Measurements from ENCODE around the gene TTLL11.

- no peak for TF ChIP-seq YY1 (IDR thresholded peaks at IDR 0.05)
- TF ChIP-seq, protein P1, sequence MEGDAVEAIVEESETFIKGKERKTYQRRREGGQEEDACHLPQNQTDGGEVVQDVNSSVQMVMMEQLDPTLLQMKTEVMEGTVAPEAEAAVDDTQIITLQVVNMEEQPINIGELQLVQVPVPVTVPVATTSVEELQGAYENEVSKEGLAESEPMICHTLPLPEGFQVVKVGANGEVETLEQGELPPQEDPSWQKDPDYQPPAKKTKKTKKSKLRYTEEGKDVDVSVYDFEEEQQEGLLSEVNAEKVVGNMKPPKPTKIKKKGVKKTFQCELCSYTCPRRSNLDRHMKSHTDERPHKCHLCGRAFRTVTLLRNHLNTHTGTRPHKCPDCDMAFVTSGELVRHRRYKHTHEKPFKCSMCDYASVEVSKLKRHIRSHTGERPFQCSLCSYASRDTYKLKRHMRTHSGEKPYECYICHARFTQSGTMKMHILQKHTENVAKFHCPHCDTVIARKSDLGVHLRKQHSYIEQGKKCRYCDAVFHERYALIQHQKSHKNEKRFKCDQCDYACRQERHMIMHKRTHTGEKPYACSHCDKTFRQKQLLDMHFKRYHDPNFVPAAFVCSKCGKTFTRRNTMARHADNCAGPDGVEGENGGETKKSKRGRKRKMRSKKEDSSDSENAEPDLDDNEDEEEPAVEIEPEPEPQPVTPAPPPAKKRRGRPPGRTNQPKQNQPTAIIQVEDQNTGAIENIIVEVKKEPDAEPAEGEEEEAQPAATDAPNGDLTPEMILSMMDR (IDR thresholded peaks at IDR 0.05; ENCODE audit: low read depth, low read length, missing input control), result no peak
- TF ChIP-seq JUND (IDR thresholded peaks at IDR 0.05), result no peak
- no peak for TF ChIP-seq RAD21 (IDR thresholded peaks at IDR 0.05)
- TF ChIP-seq, protein P2, sequence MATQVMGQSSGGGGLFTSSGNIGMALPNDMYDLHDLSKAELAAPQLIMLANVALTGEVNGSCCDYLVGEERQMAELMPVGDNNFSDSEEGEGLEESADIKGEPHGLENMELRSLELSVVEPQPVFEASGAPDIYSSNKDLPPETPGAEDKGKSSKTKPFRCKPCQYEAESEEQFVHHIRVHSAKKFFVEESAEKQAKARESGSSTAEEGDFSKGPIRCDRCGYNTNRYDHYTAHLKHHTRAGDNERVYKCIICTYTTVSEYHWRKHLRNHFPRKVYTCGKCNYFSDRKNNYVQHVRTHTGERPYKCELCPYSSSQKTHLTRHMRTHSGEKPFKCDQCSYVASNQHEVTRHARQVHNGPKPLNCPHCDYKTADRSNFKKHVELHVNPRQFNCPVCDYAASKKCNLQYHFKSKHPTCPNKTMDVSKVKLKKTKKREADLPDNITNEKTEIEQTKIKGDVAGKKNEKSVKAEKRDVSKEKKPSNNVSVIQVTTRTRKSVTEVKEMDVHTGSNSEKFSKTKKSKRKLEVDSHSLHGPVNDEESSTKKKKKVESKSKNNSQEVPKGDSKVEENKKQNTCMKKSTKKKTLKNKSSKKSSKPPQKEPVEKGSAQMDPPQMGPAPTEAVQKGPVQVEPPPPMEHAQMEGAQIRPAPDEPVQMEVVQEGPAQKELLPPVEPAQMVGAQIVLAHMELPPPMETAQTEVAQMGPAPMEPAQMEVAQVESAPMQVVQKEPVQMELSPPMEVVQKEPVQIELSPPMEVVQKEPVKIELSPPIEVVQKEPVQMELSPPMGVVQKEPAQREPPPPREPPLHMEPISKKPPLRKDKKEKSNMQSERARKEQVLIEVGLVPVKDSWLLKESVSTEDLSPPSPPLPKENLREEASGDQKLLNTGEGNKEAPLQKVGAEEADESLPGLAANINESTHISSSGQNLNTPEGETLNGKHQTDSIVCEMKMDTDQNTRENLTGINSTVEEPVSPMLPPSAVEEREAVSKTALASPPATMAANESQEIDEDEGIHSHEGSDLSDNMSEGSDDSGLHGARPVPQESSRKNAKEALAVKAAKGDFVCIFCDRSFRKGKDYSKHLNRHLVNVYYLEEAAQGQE (IDR thresholded peaks at IDR 0.05), result no peak
- TF ChIP-seq GABPA (IDR thresholded peaks at IDR 0.05 in 1 of 2, conservative IDR thresholded peaks at IDR 0.05 in 1 of 2), result no peak
- TF ChIP-seq, protein P3, sequence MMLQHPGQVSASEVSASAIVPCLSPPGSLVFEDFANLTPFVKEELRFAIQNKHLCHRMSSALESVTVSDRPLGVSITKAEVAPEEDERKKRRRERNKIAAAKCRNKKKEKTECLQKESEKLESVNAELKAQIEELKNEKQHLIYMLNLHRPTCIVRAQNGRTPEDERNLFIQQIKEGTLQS (IDR thresholded peaks at IDR 0.05), result no peak
- TF ChIP-seq SP1 (IDR thresholded peaks at IDR 0.05), result no peak
- TF ChIP-seq, protein P4, sequence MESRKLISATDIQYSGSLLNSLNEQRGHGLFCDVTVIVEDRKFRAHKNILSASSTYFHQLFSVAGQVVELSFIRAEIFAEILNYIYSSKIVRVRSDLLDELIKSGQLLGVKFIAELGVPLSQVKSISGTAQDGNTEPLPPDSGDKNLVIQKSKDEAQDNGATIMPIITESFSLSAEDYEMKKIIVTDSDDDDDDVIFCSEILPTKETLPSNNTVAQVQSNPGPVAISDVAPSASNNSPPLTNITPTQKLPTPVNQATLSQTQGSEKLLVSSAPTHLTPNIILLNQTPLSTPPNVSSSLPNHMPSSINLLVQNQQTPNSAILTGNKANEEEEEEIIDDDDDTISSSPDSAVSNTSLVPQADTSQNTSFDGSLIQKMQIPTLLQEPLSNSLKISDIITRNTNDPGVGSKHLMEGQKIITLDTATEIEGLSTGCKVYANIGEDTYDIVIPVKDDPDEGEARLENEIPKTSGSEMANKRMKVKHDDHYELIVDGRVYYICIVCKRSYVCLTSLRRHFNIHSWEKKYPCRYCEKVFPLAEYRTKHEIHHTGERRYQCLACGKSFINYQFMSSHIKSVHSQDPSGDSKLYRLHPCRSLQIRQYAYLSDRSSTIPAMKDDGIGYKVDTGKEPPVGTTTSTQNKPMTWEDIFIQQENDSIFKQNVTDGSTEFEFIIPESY (IDR thresholded peaks at IDR 0.05), result no peak
- TF ChIP-seq TAF1 (conservative IDR thresholded peaks at IDR 0.05), result no peak
- TF ChIP-seq FOXA1 (IDR thresholded peaks at IDR 0.05), result no peak
- no peak for TF ChIP-seq NR2F2 (IDR thresholded peaks at IDR 0.05)
- TF ChIP-seq RXRA (IDR thresholded peaks at IDR 0.05), result no peak
These were observed 145.3 kb downstream of the TTLL11 start for GRCh38 chr9:121947775-121948174.
